ENCODE measurements around the gene MROH9. TPM values are rescaled to one million over a fixed set of nuclear protein-coding genes. Genes with fewer than 3 reads are reported as not detected.
A peak's percentile ranks its signal among the peaks of the same experiment; 100 is the strongest.

The MROH9 gene
- polyA plus RNA-seq, 10 donors: 0.07 TPM; not detected in 9

GRCh38 chr1:171081314-171081753 is 146.0 kb downstream of the MROH9 start:
- peak; percentile 43 to 77 (median 52) for DNase-seq

- DNase-seq: peak in 2 of 3 donors; percentile 2 to 8
These were observed 146.4 kb downstream of the MROH9 start for GRCh38 chr1:171081763-171082201.

- DNase-seq: no peak
These were observed 147.3 kb downstream of the MROH9 start for GRCh38 chr1:171082606-171083005.

- peak in 1 of 3 donors; percentile 32 for DNase-seq
These were observed 147.9 kb downstream of the MROH9 start for GRCh38 chr1:171083222-171083621.

GRCh38 chr1:171084091-171084490 is 148.8 kb downstream of the MROH9 start:
- DNase-seq: no peak

GRCh38 chr1:171084870-171085269 is 149.5 kb downstream of the MROH9 start:
- no peak for DNase-seq

GRCh38 chr1:171087896-171088295 is 152.6 kb downstream of the MROH9 start:
- no peak for DNase-seq

GRCh38 chr1:171090604-171091003 is 155.3 kb downstream of the MROH9 start, which contains the start of gene FMO3:
Gene FMO3 (plus strand): TSS chr1:171090905. CDS start chr1:171092659, 1,754 bp downstream.
- no peak for DNase-seq

- DNase-seq: no peak
These were observed 168.5 kb downstream of the MROH9 start for GRCh38 chr1:171103862-171104261.

GRCh38 chr1:171107262-171107940 is 172.1 kb downstream of the MROH9 start:
- DNase-seq: peak in 1 of 3 donors; percentile 33

GRCh38 chr1:171107969-171108368 is 172.6 kb downstream of the MROH9 start:
- DNase-seq: no peak

GRCh38 chr1:171109966-171110365 is 174.6 kb downstream of the MROH9 start:
- no peak for DNase-seq

GRCh38 chr1:171110621-171111326 is 175.4 kb downstream of the MROH9 start:
- DNase-seq: peak; percentile 58 to 84 (median 59)

GRCh38 chr1:171112119-171112518 is 176.8 kb downstream of the MROH9 start:
- DNase-seq: no peak

- no peak for DNase-seq
These were observed 178.0 kb downstream of the MROH9 start for GRCh38 chr1:171113382-171113781.

Other genes with a start within 250 kb of the MROH9 start
- gene FMO3, start 155.4 kb downstream of the MROH9 start, polyA plus RNA-seq (ENCODE audit: insufficient read length in 10 of 10): under 1 TPM in 8 of 10 donors, not detected in 2; 0.09 to 0.41 (median 0.22) TPM
- 1 to 10 TPM in 4 of 10 donors, under 1 TPM in 6; 0.37 to 1.5 (median 0.80) TPM for gene FMO2, start 249.8 kb downstream of the MROH9 start, polyA plus RNA-seq (ENCODE audit: insufficient read length in 10 of 10)

Data from muscle of back (tissue), 11 donors.